GOT3 (cell line): ENCODE data around the gene TMEM212.

Experiments used
- DNase-seq: peaks from one replicate; lab custom pipeline; 2025; ENCODE audit warnings: mixed read lengths; lab: John Stamatoyannopoulos, UW

TMEM212 gene

GRCh38 chr3:171842864-171843518, at the start of gene TMEM212:
Gene TMEM212, plus strand, starts transcription at chr3:171843349. Its CDS starts 35 bp downstream, at chr3:171843384.
- DNase-seq: no peak

- DNase-seq: no peak
Measured at GRCh38 chr3:171796625-171797264, 46.4 kb upstream of the TMEM212 start.

- DNase-seq: no peak
Measured at GRCh38 chr3:171797265-171797679, 45.9 kb upstream of the TMEM212 start.

- DNase-seq: no peak
Measured at GRCh38 chr3:171797873-171798272, 45.3 kb upstream of the TMEM212 start.

- no peak for DNase-seq
Measured at GRCh38 chr3:171799501-171799900, 43.6 kb upstream of the TMEM212 start.

- no peak for DNase-seq
Measured at GRCh38 chr3:171801738-171802589, 41.2 kb upstream of the TMEM212 start.

GRCh38 chr3:171802590-171802956, 40.6 kb upstream of the TMEM212 start:
- DNase-seq: no peak

- DNase-seq: no peak
Measured at GRCh38 chr3:171803044-171803443, 40.1 kb upstream of the TMEM212 start.

GRCh38 chr3:171804618-171805389, 38.3 kb upstream of the TMEM212 start:
- no peak for DNase-seq

GRCh38 chr3:171805687-171806086, 37.5 kb upstream of the TMEM212 start:
- DNase-seq: no peak

GRCh38 chr3:171806200-171807128, 36.7 kb upstream of the TMEM212 start:
- DNase-seq: no peak

GRCh38 chr3:171807129-171807675, 35.9 kb upstream of the TMEM212 start:
- DNase-seq: no peak

- no peak for DNase-seq
Measured at GRCh38 chr3:171807806-171808205, 35.3 kb upstream of the TMEM212 start.

GRCh38 chr3:171809611-171809860, 33.6 kb upstream of the TMEM212 start:
- DNase-seq: no peak

GRCh38 chr3:171809861-171810628, 33.1 kb upstream of the TMEM212 start, which contains the start of gene PLD1:
Gene PLD1, minus strand, starts transcription at chr3:171810483. Its CDS starts 72,432 bp downstream, at chr3:171738051.
- peak; percentile 89 for DNase-seq

- no peak for DNase-seq
Measured at GRCh38 chr3:171810629-171811294, 32.4 kb upstream of the TMEM212 start.

- DNase-seq: no peak
Measured at GRCh38 chr3:171811295-171811912, 31.7 kb upstream of the TMEM212 start.

- no peak for DNase-seq
Measured at GRCh38 chr3:171811913-171812335, 31.2 kb upstream of the TMEM212 start.

- DNase-seq: no peak
Measured at GRCh38 chr3:171812811-171813210, 30.3 kb upstream of the TMEM212 start.
